GM15510 (cell line): ENCODE results near the gene LEKR1.

Source experiments
- POLR2A ChIP-seq: IDR thresholded peaks from 3 replicates; pipeline ENCODE4 v1.6.1; 2011; ENCODE audit warnings: borderline replicate concordance; ENCODE audit not compliant: insufficient read length; ENCODE audit errors: extremely low read depth

The LEKR1 gene

DNA sequence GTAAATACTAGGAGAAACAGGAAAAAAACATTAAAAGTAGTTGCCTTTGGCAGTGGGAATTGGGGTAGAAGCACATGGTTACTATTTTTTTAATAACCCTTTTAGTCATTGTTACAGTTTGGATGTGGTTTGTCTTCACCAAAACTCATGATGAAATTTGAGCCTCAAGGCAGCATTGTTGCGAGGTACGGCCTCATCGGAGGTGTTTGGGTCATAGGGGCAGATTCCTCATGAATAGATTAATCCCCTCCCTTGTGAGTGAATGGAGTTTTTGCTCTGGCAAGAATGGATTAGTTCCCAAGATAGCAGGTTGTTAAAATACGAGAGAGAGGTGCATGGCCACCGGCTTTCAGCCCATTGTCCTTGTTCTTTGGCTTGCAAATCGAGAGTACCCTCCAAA is 92.6 kb downstream of the LEKR1 start:
- TF ChIP-seq POLR2A = no peak

DNA sequence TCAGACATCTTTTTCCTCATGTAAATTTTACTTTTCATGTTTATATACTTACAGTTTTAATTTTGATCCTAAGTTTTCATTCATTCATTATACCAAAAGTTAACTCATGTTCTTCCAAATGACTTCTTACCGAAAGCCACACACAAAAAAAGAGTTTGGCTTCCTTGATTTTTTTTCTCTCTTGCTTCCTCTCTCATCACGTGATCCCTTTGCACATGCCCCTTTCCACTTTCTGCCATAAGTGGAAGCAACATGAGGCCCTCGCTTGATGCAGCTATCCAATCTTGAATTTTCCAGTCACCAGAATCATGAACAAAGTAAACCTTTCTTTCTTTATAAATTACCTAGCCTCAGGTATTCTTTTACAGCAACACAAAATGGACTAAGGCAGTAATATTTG is 93.7 kb downstream of the LEKR1 start:
- no peak for TF ChIP-seq POLR2A

DNA sequence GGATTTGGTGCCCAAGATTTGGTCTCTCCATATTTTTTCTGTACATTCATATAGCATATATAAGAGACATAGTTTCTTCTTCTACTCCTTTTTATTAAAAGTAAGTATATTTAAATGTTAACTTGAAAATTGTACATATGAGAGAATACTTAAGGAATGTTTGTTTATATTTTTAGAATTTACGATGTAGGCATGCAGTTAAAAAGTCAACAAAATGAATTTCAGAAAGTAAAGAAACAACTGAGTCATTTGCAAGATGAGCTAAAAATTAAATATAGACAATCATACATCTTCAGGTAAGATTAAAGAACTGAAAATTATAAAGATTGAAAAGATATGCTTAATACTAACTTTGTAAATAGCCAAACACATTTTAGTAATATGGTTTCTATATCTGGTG is 94.2 kb downstream of the LEKR1 start:
- TF ChIP-seq POLR2A = no peak

DNA sequence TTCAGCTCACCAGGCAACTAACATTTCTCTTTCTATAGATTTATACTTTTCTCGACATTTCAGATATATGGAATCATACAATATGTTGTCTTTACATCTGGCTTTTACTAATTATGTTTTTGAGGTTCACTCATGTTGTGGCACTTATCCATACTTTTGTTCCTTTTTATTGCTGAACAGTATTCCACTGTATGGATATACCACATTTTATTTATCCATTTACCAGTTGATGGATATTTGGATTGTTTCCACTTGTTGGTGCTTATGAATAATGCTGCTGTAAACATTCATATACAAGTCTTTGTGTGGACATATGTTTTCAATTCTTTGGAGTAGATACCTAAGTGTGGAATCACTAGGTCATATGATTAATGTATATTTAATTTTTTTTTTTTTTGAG is 97.2 kb downstream of the LEKR1 start:
- no peak for TF ChIP-seq POLR2A

DNA sequence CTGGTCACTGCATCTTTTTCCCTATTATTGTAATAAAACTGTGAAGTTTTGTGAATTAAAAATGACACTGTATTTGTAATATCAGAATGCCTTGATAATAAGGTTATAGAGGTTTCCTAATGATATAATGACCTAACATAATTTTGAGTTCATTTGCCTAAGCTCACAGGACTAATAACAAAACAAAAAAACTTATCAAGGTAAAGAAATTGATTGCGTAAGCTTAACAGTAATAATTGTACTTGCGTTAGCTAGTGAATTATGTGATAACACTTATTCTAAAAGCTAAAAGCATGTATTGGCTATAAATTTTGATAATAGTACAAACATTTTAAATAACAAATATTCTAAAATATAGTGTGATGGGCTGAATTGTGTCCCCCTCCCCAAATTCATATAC is 112.6 kb downstream of the LEKR1 start:
- no peak for TF ChIP-seq POLR2A

DNA sequence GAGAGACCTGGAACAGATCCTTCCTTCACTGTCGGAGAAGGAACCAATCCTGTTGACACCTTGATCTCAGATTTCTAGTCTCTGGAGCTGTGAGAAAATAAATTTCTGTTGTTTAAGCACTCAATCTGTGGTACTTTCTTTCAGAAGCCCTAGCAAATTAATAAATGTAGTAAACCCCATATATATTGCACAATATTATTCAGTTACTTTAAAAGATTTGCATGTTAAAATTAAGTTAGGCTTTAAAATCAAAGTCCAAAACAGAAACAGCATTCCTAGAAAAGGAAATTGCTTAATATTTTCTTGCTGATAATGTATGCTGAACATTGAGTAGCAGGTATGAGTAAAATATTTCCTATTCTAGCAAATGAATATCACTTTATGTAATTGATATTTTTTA is 113.2 kb downstream of the LEKR1 start:
- no peak for TF ChIP-seq POLR2A

DNA sequence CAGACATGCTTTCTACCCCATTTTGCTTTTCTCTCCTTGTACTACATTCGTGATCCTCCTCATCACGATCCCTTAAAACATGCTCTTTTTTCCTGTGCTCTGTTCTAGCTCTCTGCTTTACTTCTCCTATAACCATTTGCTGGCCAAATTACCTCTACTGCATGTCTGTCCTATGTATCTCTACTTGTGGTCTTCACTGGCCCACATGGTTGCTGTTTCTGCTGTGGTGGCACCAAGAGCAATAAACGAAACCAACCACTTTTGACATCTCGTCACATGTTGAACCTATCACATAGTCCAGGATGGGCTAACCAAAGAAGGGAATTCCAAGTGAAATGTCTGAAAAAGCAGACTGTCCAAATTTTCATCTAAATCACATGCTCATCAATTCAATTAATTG is 115.2 kb downstream of the LEKR1 start:
- TF ChIP-seq POLR2A = no peak

DNA sequence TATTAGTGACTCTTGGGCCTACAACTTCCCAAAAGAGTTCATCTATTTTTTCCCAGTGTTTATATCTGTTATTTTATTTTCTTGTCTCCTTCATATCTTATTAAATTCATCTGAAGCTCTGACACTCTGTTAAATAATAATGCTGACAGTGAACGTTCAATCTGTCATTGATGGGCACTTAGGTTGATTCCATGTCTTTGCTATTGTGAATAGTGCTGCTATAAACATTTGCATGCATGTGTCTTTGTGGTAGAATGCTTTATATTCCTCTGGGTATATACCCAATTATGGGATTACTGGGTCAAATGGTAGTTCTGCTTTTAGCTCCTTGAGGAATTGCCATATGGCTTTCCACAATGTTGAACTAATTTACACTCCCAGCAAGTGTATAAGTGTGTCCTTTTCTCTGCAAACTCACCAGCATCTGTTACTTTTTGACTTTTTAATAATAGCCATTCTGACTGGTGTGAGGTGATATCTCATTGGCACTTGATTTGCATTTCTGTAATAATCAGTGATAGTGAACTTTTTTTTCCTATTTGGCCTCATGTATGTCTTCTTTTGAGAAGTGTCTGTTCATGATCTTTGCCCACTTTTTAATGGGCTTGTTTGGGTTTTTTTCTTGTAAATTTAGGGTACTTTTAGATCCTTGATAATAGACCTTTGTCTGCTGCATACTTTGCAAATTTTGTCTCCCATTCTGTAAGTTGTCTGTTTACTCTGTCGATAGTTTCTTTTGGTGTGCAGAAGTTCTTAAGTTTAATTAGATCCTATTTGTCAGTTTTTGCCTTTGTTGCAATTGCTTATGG is 122.5 kb downstream of the LEKR1 start:
- no peak for TF ChIP-seq POLR2A

DNA sequence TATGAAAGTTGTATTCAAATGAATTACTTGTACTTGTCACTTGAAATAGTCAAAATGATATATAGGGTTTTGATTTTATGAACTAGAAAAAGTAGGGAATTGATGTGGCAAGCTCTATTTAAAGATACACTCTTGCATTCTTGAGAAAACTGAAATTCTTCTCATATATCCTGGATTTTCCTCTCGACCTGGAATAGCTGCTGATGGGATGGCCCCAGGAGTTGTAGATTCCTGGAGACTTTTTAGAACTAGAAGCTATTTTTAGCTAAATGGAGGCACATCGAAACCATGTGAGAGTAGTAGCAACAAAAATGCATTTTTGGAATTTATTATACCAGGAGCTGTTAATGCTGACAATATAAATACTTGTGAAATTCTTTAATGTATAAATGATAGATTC is 125.9 kb downstream of the LEKR1 start:
- TF ChIP-seq POLR2A = no peak

DNA sequence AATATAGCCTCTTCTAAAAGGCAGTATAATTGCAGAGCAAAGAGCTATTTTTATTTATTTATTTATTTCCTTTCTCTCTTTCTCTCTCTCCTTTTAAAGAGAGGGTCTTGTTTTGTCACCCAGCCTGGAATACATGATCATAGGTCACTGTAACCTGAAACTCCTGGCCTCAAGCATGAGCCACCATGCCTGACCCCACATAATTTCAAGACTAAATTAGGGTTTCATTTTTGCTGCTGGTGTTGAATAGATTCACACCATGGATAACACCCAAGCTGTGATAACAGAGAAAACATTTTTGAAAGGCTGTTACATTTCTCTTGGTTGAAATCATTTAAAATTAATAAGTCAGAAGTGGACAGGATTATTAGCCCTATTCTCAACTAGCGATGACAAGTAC is 131.6 kb downstream of the LEKR1 start:
- no peak for TF ChIP-seq POLR2A

DNA sequence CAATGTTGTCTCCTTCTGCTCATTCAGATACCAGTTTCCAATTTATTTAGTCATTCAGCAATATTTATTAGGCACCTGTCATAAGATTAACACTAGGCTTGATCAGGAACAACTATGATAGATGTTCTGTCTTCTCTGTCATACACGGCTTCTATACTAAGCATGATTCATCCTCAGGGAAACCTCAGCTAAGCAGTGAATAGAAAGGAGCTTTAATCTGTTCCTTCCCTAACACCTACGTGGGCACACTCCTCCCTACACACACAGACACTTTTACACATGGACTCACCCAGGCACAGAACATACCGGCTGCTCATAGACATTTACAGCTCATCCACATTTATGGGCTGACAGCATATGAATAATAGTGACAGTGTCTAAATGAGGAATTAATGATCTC is 136.9 kb downstream of the LEKR1 start:
- TF ChIP-seq POLR2A = no peak

DNA sequence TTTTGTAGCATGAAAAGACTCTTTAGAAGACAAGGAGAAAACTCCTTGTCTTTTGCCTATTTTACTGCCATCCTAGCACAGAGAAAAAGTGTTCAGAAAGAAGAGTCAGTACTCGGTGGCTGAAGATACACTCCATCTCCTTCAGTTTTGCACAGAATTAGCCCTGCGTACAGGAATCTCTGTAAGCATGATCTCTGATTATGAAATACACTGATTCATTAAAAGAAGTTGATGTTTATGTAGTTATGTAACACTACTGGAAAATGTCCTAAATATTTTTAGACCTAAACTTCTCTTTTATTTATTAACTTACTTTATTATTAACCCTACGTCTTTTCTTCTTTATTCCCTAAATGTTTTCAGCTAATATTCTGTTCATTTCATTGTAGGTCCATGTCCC is 138.4 kb downstream of the LEKR1 start:
- TF ChIP-seq POLR2A = no peak

DNA sequence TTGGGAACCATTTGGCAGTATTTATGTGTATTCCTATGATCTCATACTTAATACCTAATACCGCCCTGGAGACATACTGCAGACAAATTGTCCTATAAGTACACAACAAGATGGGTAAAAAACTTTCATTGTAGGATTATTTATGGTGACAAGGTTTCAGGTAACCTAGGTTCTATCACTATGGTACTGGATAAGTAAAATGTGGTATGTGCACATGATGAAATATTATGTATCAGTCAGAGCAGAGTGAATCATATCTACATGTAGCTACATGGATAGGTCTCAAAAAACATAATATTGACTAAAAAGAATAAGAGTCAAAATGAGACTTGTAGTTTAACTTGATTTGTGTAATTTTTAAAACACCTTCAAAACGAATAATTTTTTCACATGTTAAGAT is 147.8 kb downstream of the LEKR1 start:
- no peak for TF ChIP-seq POLR2A

DNA sequence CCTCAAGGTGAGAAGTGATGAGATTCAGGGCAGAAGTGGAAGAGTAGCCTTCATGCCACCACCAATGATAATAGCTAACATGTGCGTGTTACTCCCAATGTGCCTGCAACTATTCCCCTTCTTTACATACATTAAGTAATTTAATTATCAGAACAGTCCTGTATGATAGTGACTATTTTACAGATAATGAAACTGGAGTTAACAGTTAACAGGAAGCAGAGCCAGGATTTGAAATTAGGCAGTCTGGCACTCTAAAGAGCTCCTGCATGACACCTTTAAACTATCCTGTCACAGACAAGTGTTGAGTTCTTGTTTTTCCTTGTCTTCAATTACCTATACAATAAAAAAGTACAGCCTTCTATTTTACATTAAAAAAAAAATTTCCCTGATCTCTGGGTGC is 148.8 kb downstream of the LEKR1 start:
- no peak for TF ChIP-seq POLR2A

DNA sequence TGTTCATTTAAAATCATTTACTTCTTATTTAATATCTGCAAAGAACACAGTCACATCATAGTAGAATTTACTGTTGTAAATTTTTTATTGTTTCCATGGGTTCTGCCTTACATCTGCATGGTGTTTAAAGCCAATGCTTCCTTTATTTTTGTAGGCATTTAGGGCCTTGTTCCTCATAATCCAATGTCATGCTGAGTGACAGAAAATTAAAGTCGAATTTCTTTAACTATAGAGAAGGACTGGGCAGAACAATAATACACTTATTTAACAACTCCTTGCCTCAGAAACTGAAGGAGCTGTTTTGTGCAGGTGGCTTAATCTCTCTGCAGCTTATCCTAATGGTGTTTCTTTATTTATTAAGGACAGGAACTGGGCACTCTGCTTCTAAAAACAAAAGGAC is 149.6 kb downstream of the LEKR1 start:
- no peak for TF ChIP-seq POLR2A

DNA sequence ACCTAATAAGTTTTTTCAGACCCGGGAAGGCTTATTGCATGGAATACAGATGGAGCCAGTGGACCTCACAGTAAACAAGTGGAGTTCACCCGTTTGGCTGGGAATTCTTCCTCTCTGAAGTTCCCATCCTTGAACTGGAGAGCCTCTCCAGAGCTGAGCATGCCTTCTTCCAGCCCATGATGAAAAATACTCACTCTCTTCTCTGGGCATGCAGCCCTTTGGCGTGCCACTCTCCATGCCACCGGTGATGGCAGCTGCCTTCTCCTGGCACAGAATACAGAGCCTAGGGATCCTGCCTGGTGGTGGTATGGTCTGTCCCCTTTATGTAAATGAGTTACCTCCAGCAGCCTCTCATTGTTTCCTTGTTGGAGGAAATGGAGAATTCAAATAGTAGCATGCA is 150.8 kb downstream of the LEKR1 start:
- no peak for TF ChIP-seq POLR2A
